CD8-positive, alpha-beta memory T cell (primary cell): ENCODE data around the gene HOXC6. TPM values are rescaled to one million over a fixed set of nuclear protein-coding genes. Genes with fewer than 3 reads are reported as not detected.

ENCODE experiments used
- CTCF ChIA-PET: fragments of 350-600 bp; sonication (Branson Sonifier 250); formaldehyde crosslinking; loops from one replicate; lab custom pipeline; 2021; ENCODE audit warnings: antibody characterized with exemption; lab: Charles Lee
- POLR2A ChIA-PET: fragments of 350-600 bp; sonication (Branson Sonifier 250); formaldehyde crosslinking; loops from one replicate; lab custom pipeline; 2021; ENCODE audit warnings: antibody characterized with exemption; lab: Charles Lee
- DNase-seq, 5 donors: peaks; one replicate each; pipeline versions ENCODE4 v3.0.0 to v3.0.0-alpha.2; 2020 to 2022; ENCODE audit warnings: mixed read lengths in 1 of 5
- H3K27ac ChIP-seq: one replicate; pipeline ENCODE4 v1.7.0; 2013; ENCODE audit warnings: low read depth, mild to moderate bottlenecking, low read length, moderate library complexity
- H3K27me3 ChIP-seq: 2 replicates; pipeline ENCODE4 v1.7.0; 2013; ENCODE audit warnings: low read length, mild to moderate bottlenecking; ENCODE audit not compliant: insufficient read depth, poor library complexity, severe bottlenecking
- H3K36me3 ChIP-seq: 2 replicates; pipeline ENCODE4 v1.7.0; 2013; ENCODE audit warnings: mild to moderate bottlenecking, low read length, moderate library complexity; ENCODE audit not compliant: insufficient read depth
- H3K4me1 ChIP-seq: 2 replicates; pipeline ENCODE4 v1.7.0; 2013; ENCODE audit warnings: mild to moderate bottlenecking, low read length, moderate library complexity; ENCODE audit not compliant: insufficient read depth
- H3K4me3 ChIP-seq: 2 replicates; pipeline ENCODE4 v1.7.0; 2013; ENCODE audit warnings: mild to moderate bottlenecking, low read length
- H3K9me3 ChIP-seq: 2 replicates; pipeline ENCODE4 v1.7.0; 2013; ENCODE audit warnings: mild to moderate bottlenecking, low read length
- H3K27ac Mint-ChIP-seq, 8 donors: one replicate each; pipeline ENCODE4 v1.8.0; 2020 to 2021; ENCODE audit warnings: mixed read lengths in 8 of 8, mild to moderate bottlenecking in 6 of 8, inconsistent platforms in 3 of 8, moderate library complexity in 3 of 8
- H3K27me3 Mint-ChIP-seq, 2 donors: one replicate each; pipeline ENCODE4 v1.8.0; 2020 to 2021; ENCODE audit warnings: mixed read lengths in 2 of 2, mild to moderate bottlenecking in 1 of 2, moderate library complexity in 1 of 2
- H3K36me3 Mint-ChIP-seq, 3 donors: one replicate each; pipeline ENCODE4 v1.8.0; 2020 to 2021; ENCODE audit warnings: mixed read lengths in 3 of 3, inconsistent platforms in 1 of 3, mild to moderate bottlenecking in 1 of 3
- H3K4me1 Mint-ChIP-seq, 3 donors: one replicate each; pipeline ENCODE4 v1.8.0; 2020 to 2021; ENCODE audit warnings: mixed read lengths in 3 of 3, inconsistent platforms in 1 of 3, mild to moderate bottlenecking in 1 of 3
- H3K4me3 Mint-ChIP-seq, 7 donors: one replicate each; pipeline ENCODE4 v1.8.0; 2020 to 2021; ENCODE audit warnings: mixed read lengths in 7 of 7, mild to moderate bottlenecking in 6 of 7, moderate library complexity in 4 of 7, inconsistent platforms in 2 of 7
- H3K9me3 Mint-ChIP-seq, 5 donors: one replicate each; pipeline ENCODE4 v1.8.0; 2020 to 2022; ENCODE audit warnings: mixed read lengths in 5 of 5, mild to moderate bottlenecking in 3 of 5, moderate library complexity in 2 of 5, inconsistent platforms in 1 of 5
- polyA plus RNA-seq: library from polyadenylated mRNA; unstranded; fragments of 300-500 nt; fragmentation: Illumina TruSeq; gene quantifications from one replicate; pipeline ENCODE4 v1.2.3, GENCODE V29; 2021
- total RNA-seq, 2 experiments: library from RNA; stranded (reverse); gene quantifications; one replicate each; pipeline ENCODE4 v1.2.3, GENCODE V29; 2021

HOXC6 gene
- total and polyA plus RNA-seq, 3 experiments from 2014 or later, result not detected

- Mint-ChIP-seq H3K27me3 (peaks cover 68 to 77% of the 10 kb centered on the region in 2 donors), H3K4me3 (peak overlapping the region in 5 of 7 donors; percentile 10 to 74 (median 41)), H3K27ac (peak overlapping the region in 1 of 8 donors; percentile 24), H3K9me3 (peaks cover 0 to 2% (median 0%) of the 10 kb centered on the region in 5 donors), H3K4me1 (peaks cover 22 to 41% (median 23%) of the 10 kb centered on the region in 3 donors), H3K36me3 (no peaks in the 10 kb centered on the region)
- Histone ChIP-seq H3K27ac (no peak overlapping the region), H3K36me3 (no peaks in the 10 kb centered on the region), H3K4me1 (peaks cover 16% of the 10 kb centered on the region), H3K9me3 (no peaks in the 10 kb centered on the region), H3K4me3 (no peak overlapping the region), H3K27me3 (peaks cover 55% of the 10 kb centered on the region)
- ChIA-PET CTCF (interaction anchor here (1.2 to 3.8 kb wide), 4 partner anchors 10 to 199 kb away, joined by 4 to 24 read pairs (median 14); partner anchors contain the start of gene HOXC5), POLR2A (interaction anchor here (0.6 kb wide), 1 partner anchor 31 kb away, joined by 4 read pairs; no protein-coding TSS in a partner anchor)
- no peak for DNase-seq
These were observed 12.2 kb upstream of the HOXC6 start for GRCh38 chr12:54016051-54016450.

- Mint-ChIP-seq H3K27me3 (peaks cover 64 to 76% of the 10 kb centered on the region in 2 donors), H3K36me3 (no peaks in the 10 kb centered on the region), H3K9me3 (peaks cover 0 to 2% (median 0%) of the 10 kb centered on the region in 5 donors), H3K4me1 (peaks cover 18 to 36% (median 19%) of the 10 kb centered on the region in 3 donors), H3K4me3 (peak overlapping the region in 6 of 7 donors; percentile 15 to 74 (median 36)), H3K27ac (no peak overlapping the region)
- ChIA-PET POLR2A (no interaction called here), CTCF (interaction anchor here (1.2 to 3.8 kb wide), 4 partner anchors 10 to 198 kb away, joined by 4 to 24 read pairs (median 14); partner anchors contain the start of gene HOXC5)
- Histone ChIP-seq H3K36me3 (no peaks in the 10 kb centered on the region), H3K4me1 (peaks cover 11% of the 10 kb centered on the region), H3K9me3 (no peaks in the 10 kb centered on the region), H3K4me3 (no peak overlapping the region), H3K27ac (no peak overlapping the region), H3K27me3 (peaks cover 54% of the 10 kb centered on the region)
- DNase-seq, result no peak
These were observed 11.7 kb upstream of the HOXC6 start for GRCh38 chr12:54016478-54016964.

GRCh38 chr12:54017027-54017788 is 11.0 kb upstream of the HOXC6 start:
- Mint-ChIP-seq H3K4me3 (peak overlapping the region; percentile 86 to 95 (median 91)), H3K27ac (peak overlapping the region in 7 of 8 donors; percentile 26 to 96 (median 70)), H3K4me1 (peaks cover 17 to 34% (median 18%) of the 10 kb centered on the region in 3 donors), H3K9me3 (peaks cover 0 to 2% (median 0%) of the 10 kb centered on the region in 5 donors), H3K27me3 (peaks cover 62 to 76% of the 10 kb centered on the region in 2 donors), H3K36me3 (no peaks in the 10 kb centered on the region)
- peak overlapping the region; percentile 86 for H3K4me3 ChIP-seq
- H3K27ac ChIP-seq, result peak overlapping the region; percentile 72
- H3K9me3 ChIP-seq, result no peaks in the 10 kb centered on the region
- ChIA-PET POLR2A (interaction anchor here (0.7 to 1.1 kb wide), 3 partner anchors 9 to 37 kb away, joined by 3 to 5 read pairs (median 3); partner anchors contain the start of gene HOXC5), CTCF (interaction anchor here (0.9 to 3.8 kb wide), 7 partner anchors 9 to 198 kb away, joined by 3 to 24 read pairs (median 5); partner anchors contain the start of genes HOXC5, HOXC8 and HOXC9)
- H3K27me3 ChIP-seq, result peaks cover 59% of the 10 kb centered on the region
- DNase-seq, result no peak
- no peaks in the 10 kb centered on the region for H3K36me3 ChIP-seq
- peaks cover 11% of the 10 kb centered on the region for H3K4me1 ChIP-seq

- H3K27ac ChIP-seq, result peak overlapping the region; percentile 72
- POLR2A ChIA-PET, result interaction anchor here (0.7 to 1.1 kb wide), 3 partner anchors 10 to 36 kb away, joined by 3 to 5 read pairs (median 3); partner anchors contain the start of gene HOXC5
- no peaks in the 10 kb centered on the region for H3K36me3 ChIP-seq
- peak; percentile 62 to 88 (median 73) for DNase-seq
- Mint-ChIP-seq H3K9me3 (peaks cover 0 to 2% (median 0%) of the 10 kb centered on the region in 5 donors), H3K27ac (peak overlapping the region in 7 of 8 donors; percentile 26 to 96 (median 70)), H3K36me3 (no peaks in the 10 kb centered on the region), H3K4me3 (peak overlapping the region; percentile 86 to 95 (median 91)), H3K27me3 (peaks cover 63 to 76% of the 10 kb centered on the region in 2 donors), H3K4me1 (peaks cover 15 to 34% (median 18%) of the 10 kb centered on the region in 3 donors)
- CTCF ChIA-PET, result interaction anchor here (0.9 to 3.8 kb wide), 6 partner anchors 9 to 189 kb away, joined by 3 to 24 read pairs (median 9); partner anchors contain the start of genes HOXC5, HOXC8 and HOXC9
- H3K27me3 ChIP-seq, result peaks cover 60% of the 10 kb centered on the region
- no peaks in the 10 kb centered on the region for H3K9me3 ChIP-seq
- peak overlapping the region; percentile 86 for H3K4me3 ChIP-seq
- peaks cover 11% of the 10 kb centered on the region for H3K4me1 ChIP-seq
These were observed 10.3 kb upstream of the HOXC6 start for GRCh38 chr12:54017878-54018467.

GRCh38 chr12:54018468-54018984 is 9.7 kb upstream of the HOXC6 start:
- H3K9me3 ChIP-seq, result no peaks in the 10 kb centered on the region
- no peaks in the 10 kb centered on the region for H3K36me3 ChIP-seq
- CTCF ChIA-PET, result interaction anchor here (2.2 to 2.6 kb wide), 2 partner anchors 14 to 189 kb away, joined by 13 to 14 read pairs; partner anchors contain the start of gene HOXC5
- H3K4me3 Mint-ChIP-seq, result peak overlapping the region in 6 of 7 donors; percentile 28 to 95 (median 90)
- POLR2A ChIA-PET, result no interaction called here
- H3K27ac Mint-ChIP-seq, result peak overlapping the region in 2 of 8 donors; percentile 23 to 84
- peaks cover 11% of the 10 kb centered on the region for H3K4me1 ChIP-seq
- peaks cover 58% of the 10 kb centered on the region for H3K27me3 ChIP-seq
- H3K27ac ChIP-seq, result peak overlapping the region; percentile 72
- H3K4me1 Mint-ChIP-seq, result peaks cover 14 to 34% (median 18%) of the 10 kb centered on the region in 3 donors
- peak overlapping the region; percentile 86 for H3K4me3 ChIP-seq
- no peaks in the 10 kb centered on the region for H3K36me3 Mint-ChIP-seq
- no peak for DNase-seq
- H3K9me3 Mint-ChIP-seq, result peaks cover 0 to 2% (median 0%) of the 10 kb centered on the region in 5 donors
- H3K27me3 Mint-ChIP-seq, result peaks cover 61 to 76% of the 10 kb centered on the region in 2 donors

GRCh38 chr12:54019091-54019811 is 9.0 kb upstream of the HOXC6 start:
- POLR2A ChIA-PET, result no interaction called here
- Mint-ChIP-seq H3K4me3 (peak overlapping the region in 3 of 7 donors; percentile 15 to 70 (median 46)), H3K9me3 (peaks cover 0 to 2% (median 0%) of the 10 kb centered on the region in 5 donors), H3K27ac (peak overlapping the region in 1 of 8 donors; percentile 77), H3K36me3 (no peaks in the 10 kb centered on the region), H3K4me1 (peaks cover 14 to 34% (median 18%) of the 10 kb centered on the region in 3 donors), H3K27me3 (peaks cover 57 to 76% of the 10 kb centered on the region in 2 donors)
- no peak overlapping the region for H3K27ac ChIP-seq
- H3K9me3 ChIP-seq, result no peaks in the 10 kb centered on the region
- H3K4me3 ChIP-seq, result no peak overlapping the region
- CTCF ChIA-PET, result no interaction called here
- no peak for DNase-seq
- no peaks in the 10 kb centered on the region for H3K36me3 ChIP-seq
- peaks cover 11% of the 10 kb centered on the region for H3K4me1 ChIP-seq
- H3K27me3 ChIP-seq, result peaks cover 55% of the 10 kb centered on the region
